Activated CD8-positive, alpha-beta memory T cell treated with anti-CD3 and anti-CD28 coated beads, Interleukin-2, amount 50 U/mL, for 1 hour (primary cell): Measurements from ENCODE around the gene MEF2D.

Experiments used
- DNase-seq: peaks from one replicate; pipeline ENCODE4 v3.0.0-alpha.2; 2020; ENCODE audit errors: extremely low read depth

The MEF2D gene

DNA sequence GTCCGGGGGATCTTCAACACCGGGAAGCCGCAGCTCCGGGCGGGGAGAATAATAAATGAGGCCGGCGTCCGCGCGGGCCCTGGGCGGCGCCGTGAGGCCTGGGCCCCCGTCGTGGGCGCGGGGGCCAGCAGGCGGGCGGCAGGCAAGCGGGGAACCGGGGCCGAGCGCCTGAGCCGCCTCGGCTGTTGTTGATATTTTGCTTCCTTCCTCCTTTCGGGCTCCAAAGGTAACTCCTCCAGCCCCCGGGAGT, at the start of gene MEF2D:
TSS of gene MEF2D (minus strand) at position 233 of the 250 bp plus-strand sequence. CDS start 17,483 bp downstream, outside the sequence.
- DNase-seq: no peak

DNA sequence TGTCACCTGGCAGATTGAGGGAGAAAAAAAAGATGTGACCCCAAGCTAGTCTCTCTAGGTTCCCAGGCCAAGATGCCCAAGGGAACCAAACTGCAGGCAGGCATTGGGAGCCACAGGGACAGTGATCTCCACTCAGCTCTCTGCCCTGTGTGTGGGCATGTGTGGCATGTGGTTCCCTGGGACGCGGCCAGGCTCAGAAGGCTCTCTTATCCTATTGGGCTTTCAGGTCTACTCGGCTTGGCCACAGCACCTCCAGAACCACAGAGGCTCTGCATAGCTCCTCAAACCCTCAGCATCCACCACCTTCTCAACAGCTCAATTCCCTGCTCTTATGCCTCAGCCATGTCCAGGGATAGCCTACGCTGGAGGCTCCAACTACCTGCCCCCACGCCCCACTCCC, 49.8 kb upstream of the MEF2D start:
- DNase-seq: no peak

DNA sequence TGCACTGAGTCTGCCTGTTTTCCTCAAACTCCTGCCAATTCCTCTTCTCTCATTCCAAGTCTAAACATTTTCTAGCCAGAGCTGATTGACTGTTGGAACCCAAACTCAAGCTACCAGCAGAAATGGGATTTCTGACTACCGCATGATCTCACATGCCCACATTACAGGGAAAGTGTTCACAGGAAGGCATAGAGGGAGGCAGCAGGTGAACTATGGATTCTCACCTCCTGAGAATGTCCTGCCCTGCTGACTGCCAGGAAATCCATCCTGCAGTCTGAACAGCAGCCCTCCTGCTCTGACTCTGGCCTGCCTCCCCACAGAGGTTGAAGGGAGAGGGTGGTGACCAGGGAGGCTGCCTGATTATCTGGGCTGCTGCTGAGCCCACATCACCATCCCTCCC, 49.3 kb upstream of the MEF2D start:
- DNase-seq: no peak

DNA sequence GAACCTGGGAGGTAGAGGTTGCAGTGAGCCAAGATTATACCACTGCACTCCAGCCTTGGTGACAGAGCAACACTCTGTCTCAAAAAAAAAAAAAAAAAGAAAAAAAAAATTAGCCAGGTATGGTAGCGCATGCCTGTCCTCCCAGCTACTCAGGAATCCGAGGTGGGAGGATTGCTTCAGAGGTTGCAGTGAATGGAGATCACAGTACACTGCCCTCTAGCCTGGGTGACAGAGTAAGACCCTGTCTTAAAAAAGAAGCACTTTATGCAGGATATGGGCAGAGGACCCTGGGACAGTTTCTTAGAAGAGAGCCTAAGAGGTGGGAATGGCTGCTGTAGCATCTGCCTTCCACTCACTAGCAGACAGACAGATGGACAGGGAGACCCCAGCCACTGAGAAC, 48.8 kb upstream of the MEF2D start:
- DNase-seq: no peak

DNA sequence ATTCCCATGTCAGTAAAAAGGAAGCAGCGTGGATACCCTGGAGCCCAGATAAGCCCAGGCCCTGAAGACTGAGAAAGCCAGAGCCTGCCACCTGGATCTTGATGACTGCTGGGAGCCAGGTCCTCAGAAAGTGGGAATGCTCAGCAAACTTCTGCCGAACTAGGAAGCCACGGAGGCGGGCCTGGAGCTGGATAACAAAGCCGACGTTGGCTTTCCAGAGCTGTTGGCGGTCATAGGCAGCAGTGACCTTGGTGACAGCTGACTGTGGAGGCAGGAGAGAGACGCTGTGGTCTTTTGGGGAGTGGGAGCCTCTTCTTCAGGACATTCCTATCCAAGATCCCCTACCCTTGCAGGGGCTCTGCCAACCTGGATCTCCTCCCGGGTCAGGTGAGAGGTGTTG, 47.4 kb upstream of the MEF2D start:
- no peak for DNase-seq

DNA sequence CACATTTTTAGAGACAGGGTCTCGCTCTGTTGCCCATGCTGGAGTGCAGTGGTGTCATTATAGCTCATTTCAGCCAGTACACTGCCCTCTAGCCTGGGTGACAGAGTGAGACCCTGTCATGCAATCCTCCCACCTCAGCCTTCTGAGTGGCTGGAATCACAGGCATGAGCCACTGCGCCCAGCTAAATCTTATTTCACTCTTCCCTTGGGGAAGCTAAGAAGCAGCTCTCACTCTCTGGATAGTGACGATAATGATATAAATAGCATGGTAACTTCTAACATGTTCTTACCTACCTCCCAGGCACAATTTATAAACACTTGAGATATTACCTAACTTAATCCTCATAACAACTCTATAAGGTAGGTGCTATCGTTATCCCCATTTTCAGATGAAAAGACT, 46.9 kb upstream of the MEF2D start:
- no peak for DNase-seq

DNA sequence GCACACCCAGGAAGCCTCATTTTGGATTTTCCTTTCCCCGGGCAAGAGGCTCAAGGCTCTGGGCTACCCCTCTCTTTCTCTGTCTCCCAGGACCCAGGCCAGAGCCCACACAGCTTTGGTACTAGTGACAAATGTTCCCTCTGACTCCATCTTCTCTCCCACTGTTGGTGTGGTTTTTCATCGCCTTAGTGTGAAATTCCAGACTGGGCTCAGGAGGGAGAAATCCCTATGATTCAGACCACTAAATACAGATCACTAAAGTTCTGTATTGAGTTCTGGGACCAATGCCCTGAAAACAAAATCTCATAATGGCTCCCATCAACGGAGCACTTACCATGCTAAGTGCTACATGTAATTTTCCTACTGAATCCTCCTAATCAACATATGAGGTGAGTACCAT, 45.7 kb upstream of the MEF2D start:
- DNase-seq: no peak

DNA sequence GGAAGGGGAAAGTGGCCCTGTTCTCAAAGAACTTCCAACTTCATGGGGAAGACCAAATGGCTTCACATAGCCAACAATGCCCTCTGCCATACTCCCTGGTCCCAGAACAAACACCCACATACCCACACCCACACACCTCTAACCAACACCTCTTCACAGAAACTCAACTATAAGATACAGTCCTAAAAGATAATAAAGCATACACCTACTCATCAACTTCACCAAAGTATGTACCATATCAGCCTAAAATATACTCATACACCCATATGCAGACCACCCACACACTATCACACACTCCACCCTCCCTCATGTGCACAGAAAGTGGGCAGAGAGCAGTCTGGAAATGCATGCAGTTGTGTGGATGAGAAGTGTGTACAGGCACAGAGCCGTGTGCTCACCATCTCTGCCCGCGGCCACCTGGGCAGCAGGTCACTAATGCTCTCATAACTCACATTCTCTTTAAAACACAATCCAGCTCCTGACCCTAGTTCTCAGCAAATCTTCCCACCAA, 44.1 kb upstream of the MEF2D start:
- DNase-seq: no peak

DNA sequence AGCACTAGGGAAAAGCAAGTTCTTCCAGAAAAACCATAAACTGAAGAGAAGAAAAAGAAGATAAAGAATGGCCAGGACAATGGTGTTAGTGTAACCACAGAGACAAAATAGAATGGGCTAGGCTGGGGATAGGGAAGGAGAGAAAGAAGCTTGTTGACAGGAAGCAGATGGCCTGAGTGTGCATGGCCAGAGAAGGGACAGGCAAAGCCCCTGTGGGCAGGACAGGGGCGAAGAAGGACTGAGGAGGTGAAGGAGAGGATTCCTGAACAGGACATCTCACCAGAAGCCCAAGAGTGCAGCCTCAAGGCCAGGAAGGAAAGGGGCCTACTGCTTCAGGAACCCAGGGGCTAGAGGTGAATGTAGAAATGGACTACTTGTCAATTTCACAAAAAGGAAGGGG, 42.5 kb upstream of the MEF2D start:
- no peak for DNase-seq

DNA sequence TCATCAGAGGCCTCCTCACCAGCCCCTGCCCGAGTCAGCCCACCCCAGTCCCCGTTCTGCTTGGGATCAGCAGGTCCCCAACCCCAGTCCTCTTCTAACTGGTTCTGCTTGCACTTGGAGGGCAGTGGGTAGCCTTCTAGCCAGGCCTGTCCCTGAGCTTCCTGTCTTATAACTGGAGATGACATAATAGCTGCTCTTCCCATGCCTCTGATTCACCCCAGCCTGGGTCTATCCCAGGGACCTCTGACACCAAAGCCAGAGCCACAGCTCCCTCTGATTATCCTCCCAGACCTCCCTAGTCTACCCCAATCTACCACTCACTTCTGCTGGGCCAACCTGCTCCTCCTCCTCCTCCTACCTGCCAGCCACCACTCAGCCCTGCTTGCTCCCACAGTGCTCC, 40.4 kb upstream of the MEF2D start:
- DNase-seq: no peak

DNA sequence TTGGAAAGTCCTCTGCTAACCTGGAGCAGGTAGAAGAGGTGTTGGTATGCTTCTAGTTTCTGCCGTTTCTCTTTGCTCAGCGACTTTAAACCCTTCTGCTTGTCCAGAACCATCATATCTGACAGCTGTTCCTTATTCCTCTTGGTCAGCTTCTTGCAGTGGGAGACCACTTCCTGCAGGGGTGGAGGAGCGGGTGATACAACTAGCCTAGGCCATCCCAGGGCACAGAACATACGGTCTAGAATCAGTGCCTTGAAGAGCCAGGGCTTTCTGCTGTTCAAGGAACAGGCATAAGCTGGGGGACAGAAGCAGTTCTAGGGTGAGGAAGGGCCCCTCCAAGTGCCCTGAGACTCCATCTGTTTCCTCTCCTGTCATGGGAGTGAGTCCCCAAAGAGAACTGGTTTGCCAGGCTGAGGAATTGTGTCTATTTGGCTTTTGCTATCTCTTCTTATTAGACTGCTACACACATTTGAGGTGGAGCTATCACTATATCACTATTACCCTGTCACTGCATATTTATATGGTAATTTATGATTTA, 39.3 kb upstream of the MEF2D start:
- DNase-seq: no peak

DNA sequence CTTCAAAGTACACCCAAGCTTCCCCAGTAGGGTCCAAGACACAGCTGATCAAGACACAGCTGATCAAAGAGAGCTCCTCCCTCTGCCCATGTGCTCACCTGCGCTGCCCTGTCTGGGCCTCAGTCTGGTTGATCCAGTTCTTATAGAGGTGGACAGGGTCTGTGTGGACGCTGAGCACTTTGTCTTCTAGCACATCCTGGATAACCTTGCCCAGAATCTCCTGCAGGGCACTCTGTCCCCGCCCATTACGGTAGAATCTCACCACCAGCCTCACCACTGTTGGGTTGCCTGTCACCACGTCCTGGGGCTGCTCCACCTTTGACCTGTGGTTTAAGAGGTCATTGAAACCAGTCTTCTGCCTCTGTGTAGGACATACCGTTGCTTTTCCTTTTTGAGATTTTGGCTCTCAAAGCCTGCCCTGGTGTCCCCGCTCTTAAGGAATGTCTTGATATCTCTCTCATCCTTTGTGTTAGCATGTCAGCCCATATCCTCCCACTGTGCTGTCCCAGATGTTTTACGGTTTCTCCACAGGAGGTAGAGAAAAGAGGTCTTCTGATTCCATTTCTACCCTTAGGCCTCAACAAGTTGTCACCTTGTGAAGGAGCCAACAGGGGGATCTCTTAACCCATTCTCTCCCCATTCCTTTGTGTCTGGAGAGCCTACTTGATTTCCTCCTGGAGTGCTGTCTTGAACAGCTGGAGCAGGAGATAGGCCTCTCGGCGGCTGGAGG, 38.3 kb upstream of the MEF2D start:
- no peak for DNase-seq

DNA sequence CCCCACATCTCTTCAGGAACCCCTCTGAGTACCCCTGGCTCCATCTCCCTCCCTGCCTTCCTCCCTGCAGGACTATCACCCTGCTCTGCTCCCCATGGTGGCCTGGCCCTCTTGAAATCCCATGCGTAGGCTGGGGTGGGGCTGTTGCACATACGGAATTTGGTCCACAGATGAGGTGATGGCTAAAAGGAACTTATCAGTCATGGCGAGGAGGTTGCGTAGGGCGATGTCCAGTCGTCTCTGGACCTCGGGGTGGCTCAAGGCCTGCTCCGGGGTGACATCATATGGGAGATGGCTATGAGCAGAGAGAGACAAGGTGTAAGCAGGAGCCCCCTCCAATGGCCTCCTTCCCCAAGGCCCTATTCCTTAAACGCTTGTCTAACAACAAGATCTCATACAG, 36.5 kb upstream of the MEF2D start:
- DNase-seq: no peak

DNA sequence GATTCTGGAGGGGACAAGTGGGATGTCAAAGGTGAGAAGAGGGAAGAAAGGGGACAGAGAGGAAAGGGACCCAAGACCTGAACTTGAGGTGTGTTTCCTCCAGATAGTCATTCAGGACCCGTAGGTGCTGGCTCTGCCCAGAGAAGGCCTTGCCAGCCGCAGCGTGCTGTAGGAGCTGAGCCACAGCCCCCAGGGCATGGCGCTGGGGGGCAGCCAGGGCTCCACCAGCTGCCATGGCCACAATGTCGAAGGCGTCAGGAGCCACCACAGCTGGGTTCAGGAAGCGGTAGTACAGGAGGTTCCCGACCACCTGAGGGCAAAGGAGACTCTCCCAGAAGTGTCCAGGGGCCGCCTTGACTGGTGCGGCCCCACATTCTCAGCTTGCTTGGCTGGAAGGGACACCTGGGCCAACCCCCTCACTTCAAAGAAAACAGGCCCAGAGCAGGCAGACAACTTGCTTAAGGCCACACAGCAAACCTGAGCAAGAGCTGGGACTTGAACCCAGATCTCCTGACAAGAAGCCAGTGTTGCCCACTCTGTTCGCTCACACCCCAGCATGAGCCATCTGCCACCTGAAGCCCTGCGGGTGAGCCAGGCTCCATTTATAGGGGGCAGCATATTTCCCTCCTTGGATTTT, 34.0 kb upstream of the MEF2D start:
- no peak for DNase-seq

DNA sequence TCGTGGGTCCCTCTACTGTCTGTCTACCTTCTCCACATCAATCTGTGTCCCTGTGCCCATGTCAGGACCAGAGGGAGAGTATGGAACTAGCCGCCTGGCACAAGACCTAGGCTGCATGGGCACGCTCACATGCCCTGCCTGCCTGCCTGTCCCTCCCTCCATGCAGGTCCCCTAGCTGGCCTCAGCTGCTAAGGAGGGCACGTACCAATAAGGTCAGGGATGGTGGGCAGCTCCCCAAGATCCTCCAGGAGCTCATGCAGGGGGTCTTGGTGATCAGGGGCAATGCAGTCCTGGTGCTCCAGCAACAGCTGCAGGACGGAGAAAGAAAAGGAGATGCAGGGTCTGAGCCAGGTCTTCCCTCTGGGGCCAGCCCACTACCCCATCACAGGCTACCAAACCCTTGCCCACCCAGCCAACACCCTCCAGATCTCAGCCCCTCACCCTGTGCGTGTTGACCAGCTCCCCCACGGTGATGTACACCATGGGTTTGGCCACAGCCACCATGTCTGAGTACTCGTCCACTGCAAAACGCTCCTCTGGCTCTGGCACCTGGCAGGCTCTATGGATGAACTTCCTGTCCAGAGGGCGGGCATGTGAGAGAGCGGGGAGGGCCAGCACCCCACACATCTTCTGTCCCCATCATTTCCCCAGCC, 33.1 kb upstream of the MEF2D start:
- DNase-seq: no peak

DNA sequence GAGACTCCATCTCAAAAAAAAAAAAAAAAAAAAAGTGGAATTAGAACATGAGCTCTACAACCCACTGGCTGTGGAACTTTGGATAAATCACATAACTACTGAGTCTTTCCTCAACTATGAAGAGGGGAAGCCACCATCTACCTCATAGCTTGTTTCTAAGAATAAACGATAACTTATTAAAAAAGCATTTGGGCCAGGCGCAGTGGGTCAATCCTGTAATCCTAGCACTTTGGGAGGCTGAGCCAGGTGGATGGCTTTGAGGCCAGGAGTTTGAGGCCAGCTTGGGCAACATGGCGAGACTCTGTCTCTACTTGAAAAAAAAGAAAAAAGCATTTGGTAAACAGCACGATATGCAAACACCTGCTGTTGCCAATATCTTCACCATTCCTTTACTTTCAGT, 31.8 kb upstream of the MEF2D start:
- no peak for DNase-seq

DNA sequence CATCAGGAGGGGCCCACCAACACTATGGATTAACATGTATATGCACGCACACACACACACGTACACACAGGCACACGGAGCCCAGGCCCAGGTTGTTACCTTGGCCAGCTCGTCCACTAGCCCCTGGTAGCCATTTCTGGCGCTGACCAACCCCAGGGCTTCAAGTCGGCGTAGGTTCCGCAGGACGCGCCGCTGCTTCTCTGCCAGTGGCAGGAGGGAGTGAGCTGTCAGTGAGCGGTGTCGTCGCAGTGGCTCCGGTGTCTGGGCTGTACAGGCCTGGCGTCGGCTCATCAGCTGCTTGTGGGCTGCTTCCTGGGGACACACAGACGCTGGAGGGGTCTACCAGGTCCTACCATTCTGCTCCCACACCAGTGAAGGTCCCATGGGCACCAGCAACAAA, 29.4 kb upstream of the MEF2D start:
- DNase-seq: no peak

DNA sequence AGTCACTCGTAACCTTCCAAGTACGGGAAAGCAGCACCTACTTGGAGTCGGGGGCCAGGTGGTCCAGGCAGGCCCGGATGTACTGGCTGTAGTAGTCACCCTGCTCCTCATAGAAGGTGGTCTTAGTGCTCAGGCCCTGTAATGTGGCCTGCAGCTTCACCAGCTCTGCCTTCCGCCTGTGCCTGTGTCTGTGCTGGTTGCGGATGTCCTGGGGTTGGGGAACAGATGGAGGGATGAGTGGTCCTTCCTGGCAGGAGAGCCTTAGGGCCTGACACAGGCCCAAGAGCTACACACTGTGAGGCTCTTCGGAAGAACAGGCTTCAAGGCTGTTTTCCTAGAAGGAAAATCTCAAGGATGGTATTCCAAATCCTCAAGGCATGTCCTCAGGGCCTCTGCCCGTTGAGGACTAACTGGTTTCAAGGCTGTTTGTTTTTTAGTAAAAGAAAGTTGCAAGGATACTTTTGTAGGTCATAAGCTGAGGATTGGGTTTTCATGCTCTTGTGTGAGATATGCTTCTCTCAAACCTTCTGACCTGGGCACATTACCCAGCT, 28.4 kb upstream of the MEF2D start:
- DNase-seq: no peak

DNA sequence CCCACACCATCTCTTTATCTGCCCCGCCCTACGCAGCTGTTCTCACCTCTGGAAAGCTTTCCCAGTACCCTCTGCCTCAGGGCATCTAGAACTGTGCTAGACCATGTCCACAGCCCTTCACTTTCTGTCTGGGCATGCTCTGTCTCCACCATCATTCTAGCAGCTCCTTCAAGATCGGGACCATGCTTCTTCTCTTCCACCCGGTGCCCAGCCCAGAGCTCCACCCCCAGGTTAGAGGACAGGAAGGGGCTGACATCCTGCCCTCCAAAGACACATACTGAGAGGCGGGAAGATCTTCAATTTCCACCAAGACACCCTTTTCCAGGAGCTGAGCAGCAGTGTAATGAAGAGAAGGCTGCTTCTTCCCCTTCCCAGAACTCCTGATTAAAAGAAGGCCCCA, 27.7 kb upstream of the MEF2D start:
- no peak for DNase-seq

DNA sequence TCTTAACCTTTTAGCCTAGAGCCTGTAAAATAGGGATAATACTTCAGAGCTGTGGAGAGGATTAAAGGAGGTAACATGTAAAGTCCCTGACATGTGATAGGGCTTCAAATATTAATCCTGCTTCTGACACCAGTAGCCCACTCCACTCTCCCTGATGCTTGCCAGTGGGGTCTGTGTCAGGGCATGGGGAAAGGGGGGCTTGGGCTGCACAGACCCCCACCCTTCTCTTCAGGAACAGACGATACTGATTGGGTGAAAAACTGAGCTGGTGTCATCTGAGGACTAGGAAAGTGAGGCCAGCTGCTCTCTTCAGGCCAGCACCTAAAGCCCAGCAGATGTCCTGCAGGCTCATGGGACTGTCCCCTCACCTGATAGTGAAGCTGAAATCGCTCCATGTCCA, 27.0 kb upstream of the MEF2D start:
- no peak for DNase-seq

DNA sequence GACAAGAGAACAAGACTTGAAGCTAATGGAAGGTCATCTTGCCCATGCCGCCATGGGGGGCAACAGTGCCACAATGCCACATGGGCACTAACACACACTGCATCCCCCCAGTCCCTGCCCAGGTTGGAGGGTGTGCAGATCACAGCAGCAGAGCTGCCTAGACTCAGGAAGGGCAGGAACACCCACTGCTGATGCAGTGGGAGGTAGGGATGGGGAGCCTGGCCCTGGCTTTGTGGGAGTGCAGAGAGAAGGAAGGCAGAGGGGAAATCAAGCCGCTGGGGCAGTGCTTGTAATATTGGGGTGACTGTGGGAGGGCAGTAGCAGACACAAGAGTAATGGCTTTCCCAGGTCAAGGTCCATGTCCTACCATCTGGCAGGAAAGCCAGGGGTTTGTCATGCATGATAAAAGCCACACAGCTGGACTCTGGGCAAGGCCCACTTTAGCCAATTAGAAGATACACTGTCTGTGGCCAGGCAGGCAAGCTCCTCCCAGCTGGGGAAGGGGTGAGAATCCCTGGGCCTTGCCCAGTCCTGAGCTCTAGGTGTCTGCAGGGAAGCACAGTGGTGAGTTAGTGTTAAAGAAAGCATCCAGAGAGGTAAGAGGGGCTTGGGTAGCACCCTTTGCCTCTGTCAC, 25.4 kb upstream of the MEF2D start:
- no peak for DNase-seq

DNA sequence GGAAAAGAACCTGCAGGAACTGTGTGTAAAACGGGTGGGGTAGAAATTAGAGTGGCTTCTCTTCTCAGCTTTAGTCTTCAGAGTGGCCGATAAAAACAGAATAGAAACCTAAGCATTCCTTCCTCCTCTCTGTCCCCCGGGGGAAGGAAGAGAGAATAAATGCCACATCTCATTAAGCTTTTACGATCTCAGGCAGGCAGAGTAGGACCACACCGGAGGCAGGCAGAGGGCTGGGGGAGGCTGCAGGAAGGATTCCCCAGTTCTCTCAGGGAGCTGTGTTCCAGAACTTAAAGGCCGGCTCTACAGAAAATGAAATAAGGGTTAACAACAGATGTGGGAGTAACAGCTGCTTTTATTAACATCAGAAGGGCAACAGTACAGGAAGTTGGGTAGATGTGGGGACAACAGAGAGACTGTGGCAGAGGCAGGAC, 24.5 kb upstream of the MEF2D start:
- no peak for DNase-seq
